Measurements from ENCODE around the gene DOCK8.
"Not testable (repeated sequence)": the region's sequence is repeated elsewhere in the genome, so short reads cannot be mapped to it uniquely, and the experiment has no call there.

The DOCK8 gene

GRCh38 chr9:227860-228259 lies 13.2 kb downstream of the DOCK8 start:
- no peak for DNase-seq

GRCh38 chr9:228929-229695 lies 14.4 kb downstream of the DOCK8 start:
- no peak for DNase-seq

- not testable (repeated sequence) for DNase-seq
These were observed 17.0 kb downstream of the DOCK8 start for GRCh38 chr9:231625-232024.

GRCh38 chr9:233708-234107 lies 19.0 kb downstream of the DOCK8 start:
- not testable (repeated sequence) for DNase-seq

GRCh38 chr9:237141-237857 lies 22.6 kb downstream of the DOCK8 start:
- no peak for DNase-seq

- no peak for DNase-seq
These were observed 23.2 kb downstream of the DOCK8 start for GRCh38 chr9:237858-238345.

- DNase-seq = no peak
These were observed 27.9 kb downstream of the DOCK8 start for GRCh38 chr9:242461-243080.

GRCh38 chr9:248278-248961 lies 33.8 kb downstream of the DOCK8 start:
- DNase-seq = no peak

- DNase-seq = no peak
These were observed 34.4 kb downstream of the DOCK8 start for GRCh38 chr9:249025-249424.

GRCh38 chr9:250039-250438 lies 35.4 kb downstream of the DOCK8 start:
- no peak for DNase-seq

- no peak for DNase-seq
These were observed 36.0 kb downstream of the DOCK8 start for GRCh38 chr9:250625-251024.

- no peak for DNase-seq
These were observed 36.7 kb downstream of the DOCK8 start for GRCh38 chr9:251398-251797.

- DNase-seq = no peak
These were observed 38.9 kb downstream of the DOCK8 start for GRCh38 chr9:253539-253938.

- DNase-seq = no peak
These were observed 39.9 kb downstream of the DOCK8 start for GRCh38 chr9:254516-254915.

GRCh38 chr9:257957-258356 lies 43.3 kb downstream of the DOCK8 start:
- DNase-seq = no peak

- DNase-seq = no peak
These were observed 45.0 kb downstream of the DOCK8 start for GRCh38 chr9:259405-260404.

GRCh38 chr9:264231-264630 lies 49.6 kb downstream of the DOCK8 start:
- no peak for DNase-seq

- DNase-seq = no peak
These were observed 50.7 kb downstream of the DOCK8 start for GRCh38 chr9:265209-265870.

GRCh38 chr9:266228-266627 lies 51.6 kb downstream of the DOCK8 start:
- no peak for DNase-seq

- DNase-seq = no peak
These were observed 54.0 kb downstream of the DOCK8 start for GRCh38 chr9:268616-269015.

GRCh38 chr9:269081-269711 lies 54.5 kb downstream of the DOCK8 start:
- DNase-seq = no peak

All from NCI-H1105 treated with DMSO at 0.1 percent for 48 hours (cell line).